Gastroesophageal sphincter (tissue), 3 donors: Measurements from ENCODE around the gene SPATA21.
"Not testable (repeated sequence)": the region's sequence is repeated elsewhere in the genome, so short reads cannot be mapped to it uniquely, and the experiment has no call there.

ENCODE experiments used
- POLR2A ChIP-seq, 2 donors: fragments of 450-650 bp; IDR thresholded peaks; one replicate each; pipeline ENCODE4 v1.6.1; 2017; ENCODE audit warnings: antibody characterized with exemption in 2 of 2, mild to moderate bottlenecking in 2 of 2, moderate library complexity in 1 of 2
- POLR2AphosphoS5 ChIP-seq: sonication (generic); formaldehyde crosslinking; IDR thresholded peaks from one replicate; pipeline ENCODE4 v1.6.1; 2017; ENCODE audit warnings: antibody characterized with exemption
- TF ChIP-seq, protein P1 (sequence below), 4 experiments: fragments of 200-600 bp in 2 of 4; fragments of 450-650 bp in 2 of 4; sonication (generic) in 1 of 4; IDR thresholded peaks; one replicate each; pipeline ENCODE4 v1.5.1; 2017 to 2019; ENCODE audit warnings: antibody characterized with exemption in 4 of 4, mild to moderate bottlenecking in 2 of 4, moderate library complexity in 2 of 4

DNA sequence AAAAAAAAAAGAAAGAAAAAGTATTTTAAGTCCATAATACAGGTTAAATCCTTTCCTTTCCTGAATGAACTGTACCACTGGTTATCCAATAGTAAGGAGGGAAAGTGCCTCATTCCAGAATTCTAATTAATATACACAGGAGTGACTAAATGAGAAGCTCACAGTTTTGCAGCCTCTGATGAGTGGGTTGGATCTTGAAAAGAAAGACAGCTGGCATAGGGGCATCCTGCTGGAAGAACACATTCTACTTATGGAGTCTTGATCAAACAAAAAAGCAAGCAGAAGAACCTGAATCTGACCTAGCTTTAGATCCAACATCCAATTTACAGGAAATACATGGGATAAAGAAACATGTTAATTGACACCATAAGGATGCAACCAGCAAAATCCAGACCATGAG is 49.8 kb upstream of the SPATA21 start:
- TF ChIP-seq, protein P1, sequence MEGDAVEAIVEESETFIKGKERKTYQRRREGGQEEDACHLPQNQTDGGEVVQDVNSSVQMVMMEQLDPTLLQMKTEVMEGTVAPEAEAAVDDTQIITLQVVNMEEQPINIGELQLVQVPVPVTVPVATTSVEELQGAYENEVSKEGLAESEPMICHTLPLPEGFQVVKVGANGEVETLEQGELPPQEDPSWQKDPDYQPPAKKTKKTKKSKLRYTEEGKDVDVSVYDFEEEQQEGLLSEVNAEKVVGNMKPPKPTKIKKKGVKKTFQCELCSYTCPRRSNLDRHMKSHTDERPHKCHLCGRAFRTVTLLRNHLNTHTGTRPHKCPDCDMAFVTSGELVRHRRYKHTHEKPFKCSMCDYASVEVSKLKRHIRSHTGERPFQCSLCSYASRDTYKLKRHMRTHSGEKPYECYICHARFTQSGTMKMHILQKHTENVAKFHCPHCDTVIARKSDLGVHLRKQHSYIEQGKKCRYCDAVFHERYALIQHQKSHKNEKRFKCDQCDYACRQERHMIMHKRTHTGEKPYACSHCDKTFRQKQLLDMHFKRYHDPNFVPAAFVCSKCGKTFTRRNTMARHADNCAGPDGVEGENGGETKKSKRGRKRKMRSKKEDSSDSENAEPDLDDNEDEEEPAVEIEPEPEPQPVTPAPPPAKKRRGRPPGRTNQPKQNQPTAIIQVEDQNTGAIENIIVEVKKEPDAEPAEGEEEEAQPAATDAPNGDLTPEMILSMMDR (IDR thresholded peaks at IDR 0.05) = not testable (repeated sequence)
- TF ChIP-seq POLR2A (IDR thresholded peaks at IDR 0.05); POLR2AphosphoS5: not testable (repeated sequence)
